Stimulated activated memory B cell treated with anti-CD40 and anti-IgM and Interleukin-4, amounts not matched to agents 10 μg/mL and 1 μg/mL and 100 μg/mL, for 72 hours (primary cell): Measurements from ENCODE around the gene ARHGAP25.

ENCODE experiments used
- ATAC-seq: fragments of 150-1000 bp; cut with Tn5 transposase; 2 replicates; pipeline ENCODE4 v1.10.0; 2021
- H3K27ac Mint-ChIP-seq: one replicate; pipeline ENCODE4 v1.8.0; 2022; ENCODE audit warnings: mild to moderate bottlenecking, mixed read lengths
- H3K27me3 Mint-ChIP-seq: one replicate; pipeline ENCODE4 v1.8.0; 2022; ENCODE audit warnings: mixed read lengths
- H3K36me3 Mint-ChIP-seq: one replicate; pipeline ENCODE4 v1.8.0; 2022; ENCODE audit warnings: mixed read lengths
- H3K4me1 Mint-ChIP-seq: one replicate; pipeline ENCODE4 v1.8.0; 2022; ENCODE audit warnings: mixed read lengths
- H3K4me3 Mint-ChIP-seq: one replicate; pipeline ENCODE4 v1.8.0; 2022; ENCODE audit warnings: mild to moderate bottlenecking, moderate library complexity, mixed read lengths
- H3K9me3 Mint-ChIP-seq: one replicate; pipeline ENCODE4 v1.8.0; 2022; ENCODE audit warnings: mixed read lengths

Gene ARHGAP25

GRCh38 chr2:68732036-68732932 lies 2.3 kb upstream of the ARHGAP25 start:
- Mint-ChIP-seq H3K4me3 (no peak overlapping the region), H3K36me3 (no peaks in the 10 kb centered on the region), H3K27ac (no peak overlapping the region), H3K9me3 (no peaks in the 10 kb centered on the region), H3K4me1 (peaks cover 26% of the 10 kb centered on the region), H3K27me3 (no peaks in the 10 kb centered on the region)
- ATAC-seq = no peak

GRCh38 chr2:68733365-68733764 lies 1.2 kb upstream of the ARHGAP25 start:
- no peaks in the 10 kb centered on the region for H3K9me3 Mint-ChIP-seq
- H3K36me3 Mint-ChIP-seq = no peaks in the 10 kb centered on the region
- ATAC-seq = no peak
- peaks cover 23% of the 10 kb centered on the region for H3K4me1 Mint-ChIP-seq
- no peaks in the 10 kb centered on the region for H3K27me3 Mint-ChIP-seq
- no peak overlapping the region for H3K27ac Mint-ChIP-seq
- no peak overlapping the region for H3K4me3 Mint-ChIP-seq

- ATAC-seq = no peak
- no peaks in the 10 kb centered on the region for H3K27me3 Mint-ChIP-seq
- no peak overlapping the region for H3K27ac Mint-ChIP-seq
- peaks cover under 1% of the 10 kb centered on the region for H3K36me3 Mint-ChIP-seq
- H3K4me3 Mint-ChIP-seq = no peak overlapping the region
- peaks cover 31% of the 10 kb centered on the region for H3K4me1 Mint-ChIP-seq
- no peaks in the 10 kb centered on the region for H3K9me3 Mint-ChIP-seq
Measured at GRCh38 chr2:68734176-68734575, 435 bp upstream of the ARHGAP25 start.

- Mint-ChIP-seq H3K36me3 (peaks cover 15% of the 10 kb centered on the region), H3K9me3 (no peaks in the 10 kb centered on the region), H3K27me3 (no peaks in the 10 kb centered on the region), H3K27ac (no peak overlapping the region), H3K4me3 (no peak overlapping the region), H3K4me1 (peaks cover 44% of the 10 kb centered on the region)
- no peak for ATAC-seq
Measured at GRCh38 chr2:68736086-68736485, 1.5 kb downstream of the ARHGAP25 start.

- H3K27me3 Mint-ChIP-seq = no peaks in the 10 kb centered on the region
- H3K4me1 Mint-ChIP-seq = peaks cover 45% of the 10 kb centered on the region
- H3K9me3 Mint-ChIP-seq = no peaks in the 10 kb centered on the region
- ATAC-seq = peak; percentile 24
- no peak overlapping the region for H3K27ac Mint-ChIP-seq
- peak overlapping the region; percentile 81 for H3K4me3 Mint-ChIP-seq
- H3K36me3 Mint-ChIP-seq = peaks cover 21% of the 10 kb centered on the region
Measured at GRCh38 chr2:68737711-68738110, 3.1 kb downstream of the ARHGAP25 start.

GRCh38 chr2:68738906-68739594 lies 4.4 kb downstream of the ARHGAP25 start:
- peak overlapping the region; percentile 72 for H3K4me3 Mint-ChIP-seq
- no peak for ATAC-seq

GRCh38 chr2:68739595-68740399 lies 5.2 kb downstream of the ARHGAP25 start:
- Mint-ChIP-seq H3K4me1 (peaks cover 65% of the 10 kb centered on the region), H3K27ac (no peak overlapping the region), H3K9me3 (no peaks in the 10 kb centered on the region), H3K4me3 (peak overlapping the region; percentile 72), H3K27me3 (no peaks in the 10 kb centered on the region), H3K36me3 (peaks cover 32% of the 10 kb centered on the region)
- ATAC-seq = peak; percentile 60

More at GRCh38 chr2:68738906-68739594, 4.4 kb downstream of the ARHGAP25 start:
- Mint-ChIP-seq H3K9me3 (no peaks in the 10 kb centered on the region), H3K27ac (no peak overlapping the region), H3K4me1 (peaks cover 58% of the 10 kb centered on the region), H3K27me3 (no peaks in the 10 kb centered on the region), H3K36me3 (peaks cover 26% of the 10 kb centered on the region)

GRCh38 chr2:68740400-68740914 lies 5.8 kb downstream of the ARHGAP25 start:
- Mint-ChIP-seq H3K4me3 (peak overlapping the region; percentile 72), H3K4me1 (peaks cover 72% of the 10 kb centered on the region), H3K27ac (no peak overlapping the region), H3K36me3 (peaks cover 38% of the 10 kb centered on the region), H3K9me3 (no peaks in the 10 kb centered on the region), H3K27me3 (no peaks in the 10 kb centered on the region)
- no peak for ATAC-seq

- Mint-ChIP-seq H3K27me3 (no peaks in the 10 kb centered on the region), H3K36me3 (peaks cover 46% of the 10 kb centered on the region), H3K4me3 (peak overlapping the region; percentile 72), H3K9me3 (no peaks in the 10 kb centered on the region), H3K4me1 (peaks cover 80% of the 10 kb centered on the region), H3K27ac (no peak overlapping the region)
- ATAC-seq = no peak
Measured at GRCh38 chr2:68741238-68741637, 6.6 kb downstream of the ARHGAP25 start.

GRCh38 chr2:68741805-68742306 lies 7.2 kb downstream of the ARHGAP25 start:
- Mint-ChIP-seq H3K27me3 (no peaks in the 10 kb centered on the region), H3K4me1 (peaks cover 84% of the 10 kb centered on the region), H3K27ac (no peak overlapping the region), H3K9me3 (no peaks in the 10 kb centered on the region), H3K4me3 (peak overlapping the region; percentile 71), H3K36me3 (peaks cover 49% of the 10 kb centered on the region)
- no peak for ATAC-seq

- peaks cover 90% of the 10 kb centered on the region for H3K4me1 Mint-ChIP-seq
- peak overlapping the region; percentile 38 for H3K4me3 Mint-ChIP-seq
- no peaks in the 10 kb centered on the region for H3K9me3 Mint-ChIP-seq
- ATAC-seq = peak; percentile 81
- peaks cover 59% of the 10 kb centered on the region for H3K36me3 Mint-ChIP-seq
- H3K27ac Mint-ChIP-seq = peak overlapping the region; percentile 70
- no peaks in the 10 kb centered on the region for H3K27me3 Mint-ChIP-seq
Measured at GRCh38 chr2:68742626-68743415, 8.2 kb downstream of the ARHGAP25 start.

GRCh38 chr2:68743531-68743930 lies 8.9 kb downstream of the ARHGAP25 start:
- no peaks in the 10 kb centered on the region for H3K9me3 Mint-ChIP-seq
- H3K27ac Mint-ChIP-seq = peak overlapping the region; percentile 70
- peak overlapping the region; percentile 14 for H3K4me3 Mint-ChIP-seq
- peaks cover 94% of the 10 kb centered on the region for H3K4me1 Mint-ChIP-seq
- H3K27me3 Mint-ChIP-seq = no peaks in the 10 kb centered on the region
- H3K36me3 Mint-ChIP-seq = peaks cover 64% of the 10 kb centered on the region
- no peak for ATAC-seq

- Mint-ChIP-seq H3K27ac (peak overlapping the region; percentile 70), H3K4me1 (peaks cover 94% of the 10 kb centered on the region), H3K36me3 (peaks cover 70% of the 10 kb centered on the region), H3K9me3 (no peaks in the 10 kb centered on the region), H3K27me3 (no peaks in the 10 kb centered on the region), H3K4me3 (peak overlapping the region; percentile 42)
- ATAC-seq = no peak
Measured at GRCh38 chr2:68744366-68744912, 9.8 kb downstream of the ARHGAP25 start.

- peaks cover 69% of the 10 kb centered on the region for H3K36me3 Mint-ChIP-seq
- peak; percentile 28 for ATAC-seq
- H3K4me1 Mint-ChIP-seq = peaks cover 89% of the 10 kb centered on the region
- peak overlapping the region; percentile 16 for H3K4me3 Mint-ChIP-seq
- H3K9me3 Mint-ChIP-seq = no peaks in the 10 kb centered on the region
- no peaks in the 10 kb centered on the region for H3K27me3 Mint-ChIP-seq
- peak overlapping the region; percentile 70 for H3K27ac Mint-ChIP-seq
Measured at GRCh38 chr2:68745006-68745405, 10.4 kb downstream of the ARHGAP25 start.
